Measurements from ENCODE around the gene IER5. TPM values are rescaled to one million over a fixed set of nuclear protein-coding genes. Genes with fewer than 3 reads are reported as not detected.

IER5 gene
- polyA plus RNA-seq, 2 of the 4 experiments (the other 2 are of a cell fraction): 26.8 to 40.2 TPM

- Histone ChIP-seq H3K4me2 (no peak overlapping the region), H3K4me1 (peaks cover 70% of the 10 kb centered on the region), H3K4me3 (no peak overlapping the region), H3K27ac (peak overlapping the region in 1 of 2 experiments; percentile 92; a peak in 4 of 6 replicates), H3K9me3 (no peaks in the 10 kb centered on the region)
- FAIRE-seq: no peak
- no peak for ATAC-seq
- DNase-seq (ENCODE audit: low read depth in 1 of 2, low spot score in 1 of 2): no peak
- TF ChIP-seq CHD2 (IDR thresholded peaks at IDR 0.05; ENCODE audit: low read length, partially characterized antibody) (no peak), FOSL2 (IDR thresholded peaks at IDR 0.05) (no peak), FOSL2 (CRISPR knock-in tag; IDR thresholded peaks at IDR 0.05) (no peak), CHD4 (IDR thresholded peaks at IDR 0.05; ENCODE audit: borderline replicate concordance) (no peak), EHF (CRISPR knock-in tag; IDR thresholded peaks at IDR 0.05) (no peak), EHMT2 (IDR thresholded peaks at IDR 0.05; ENCODE audit: low read depth) (no peak), CBX2 (IDR thresholded peaks at IDR 0.05; ENCODE audit: borderline replicate concordance, low read depth) (no peak), ZSCAN20 (CRISPR knock-in tag; IDR thresholded peaks at IDR 0.05) (no peak), MYC (IDR thresholded peaks at IDR 0.05; ENCODE audit: borderline replicate concordance, low read length) (no peak), FOSB (CRISPR knock-in tag; IDR thresholded peaks at IDR 0.05) (no peak), CEBPB (IDR thresholded peaks at IDR 0.05) (no peak), ZNF302 (CRISPR knock-in tag; IDR thresholded peaks at IDR 0.05) (no peak), KDM1A (IDR thresholded peaks at IDR 0.05; ENCODE audit: low read depth) (no peak)
- TF ChIP-seq, protein P1, sequence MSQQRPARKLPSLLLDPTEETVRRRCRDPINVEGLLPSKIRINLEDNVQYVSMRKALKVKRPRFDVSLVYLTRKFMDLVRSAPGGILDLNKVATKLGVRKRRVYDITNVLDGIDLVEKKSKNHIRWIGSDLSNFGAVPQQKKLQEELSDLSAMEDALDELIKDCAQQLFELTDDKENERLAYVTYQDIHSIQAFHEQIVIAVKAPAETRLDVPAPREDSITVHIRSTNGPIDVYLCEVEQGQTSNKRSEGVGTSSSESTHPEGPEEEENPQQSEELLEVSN (IDR thresholded peaks at IDR 0.05; ENCODE audit: borderline replicate concordance, low read depth): no peak
- TF ChIP-seq, protein P2, sequence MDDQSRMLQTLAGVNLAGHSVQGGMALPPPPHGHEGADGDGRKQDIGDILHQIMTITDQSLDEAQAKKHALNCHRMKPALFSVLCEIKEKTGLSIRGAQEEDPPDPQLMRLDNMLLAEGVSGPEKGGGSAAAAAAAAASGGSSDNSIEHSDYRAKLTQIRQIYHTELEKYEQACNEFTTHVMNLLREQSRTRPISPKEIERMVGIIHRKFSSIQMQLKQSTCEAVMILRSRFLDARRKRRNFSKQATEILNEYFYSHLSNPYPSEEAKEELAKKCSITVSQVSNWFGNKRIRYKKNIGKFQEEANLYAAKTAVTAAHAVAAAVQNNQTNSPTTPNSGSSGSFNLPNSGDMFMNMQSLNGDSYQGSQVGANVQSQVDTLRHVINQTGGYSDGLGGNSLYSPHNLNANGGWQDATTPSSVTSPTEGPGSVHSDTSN (IDR thresholded peaks at IDR 0.05): no peak
- 95% methylated on average over 12 of the region's 12 CpGs for WGBS (ENCODE audit: missing lambda C conversion rate)
- CTCF ChIA-PET: interaction anchor here (1.5 to 15.4 kb wide), 4 partner anchors 12 to 622 kb away, joined by 3 to 774 read pairs (median 76); partner anchors contain the start of gene IER5
- POLR2A ChIA-PET: interaction anchor here (0.9 to 1.5 kb wide), 2 partner anchors 32 to 48 kb away, joined by 3 to 5 read pairs; partner anchors contain the start of gene IER5
Observed at GRCh38 chr1:181137217-181137743, 48.8 kb downstream of the IER5 start.

DNA sequence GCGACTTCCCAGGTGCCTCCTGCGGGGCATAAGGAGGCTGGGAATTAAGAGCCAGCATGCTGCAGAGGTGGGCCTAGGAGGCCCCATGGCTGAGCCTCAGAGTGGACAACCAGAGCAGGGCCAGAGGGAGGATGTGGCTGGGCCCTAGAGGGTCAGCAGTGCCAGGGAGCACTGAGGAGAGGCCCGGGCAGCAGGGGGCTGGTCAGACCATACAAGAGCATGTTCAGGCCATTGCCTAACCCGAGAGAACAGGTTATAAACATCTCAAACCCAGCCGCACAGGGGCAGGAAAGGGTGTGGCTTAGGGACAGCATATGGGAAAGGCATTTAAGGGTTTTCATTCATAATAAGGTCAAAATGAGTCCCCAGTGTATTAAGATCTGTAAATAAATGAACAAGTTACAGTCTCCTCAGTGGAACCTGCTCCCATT, 51.1 kb downstream of the IER5 start:
- ATAC-seq: no peak
- peak in 1 of 2 experiments; percentile 48 for DNase-seq (ENCODE audit: low read depth in 1 of 2, low spot score in 1 of 2)
- CTCF ChIA-PET: interaction anchor here (1.0 to 15.4 kb wide), 7 partner anchors 17 to 255 kb away, joined by 3 to 774 read pairs (median 26); partner anchors contain the start of gene IER5

DNA sequence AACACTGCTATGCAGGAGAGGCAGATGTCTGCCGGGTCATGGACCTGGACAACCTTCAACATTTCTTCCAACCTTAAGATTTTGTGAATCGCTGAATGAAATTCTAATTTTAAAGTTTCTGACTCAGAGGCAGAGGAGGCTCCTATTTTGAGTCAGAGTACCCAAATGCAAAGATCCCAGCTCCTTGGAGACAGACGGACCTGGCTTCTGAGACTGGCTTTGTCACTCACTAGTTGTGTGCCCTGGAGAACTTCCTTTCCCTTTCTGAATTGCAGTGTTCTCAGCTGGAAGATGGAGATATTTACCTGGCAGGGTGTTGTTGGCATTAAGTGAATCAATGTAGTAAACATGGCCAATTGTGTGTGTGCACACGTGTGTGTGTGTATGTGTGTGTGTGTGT, 51.9 kb downstream of the IER5 start:
- H3K4me3 ChIP-seq: no peak overlapping the region
- no peak for DNase-seq (ENCODE audit: low read depth in 1 of 2, low spot score in 1 of 2)
- H3K4me2 ChIP-seq: peak overlapping the region; percentile 31; the same call in 2 of the 3 replicates
- ChIA-PET CTCF (interaction anchor here (0.6 to 15.4 kb wide), 13 partner anchors 12 to 286 kb away, joined by 3 to 774 read pairs (median 19); partner anchors contain the start of genes IER5 and STX6), POLR2A (interaction anchor here (0.6 to 3.6 kb wide), 3 partner anchors 50 to 68 kb away, joined by 3 to 16 read pairs (median 7); partner anchors contain the start of gene IER5)
- peak overlapping the region; percentile 77 to 92 for H3K27ac ChIP-seq
- H3K4me1 ChIP-seq: peaks cover 49% of the 10 kb centered on the region
- FAIRE-seq: no peak
- ATAC-seq: no peak
- no peak for TF ChIP-seq ZC3H11A (IDR thresholded peaks at IDR 0.05)
- no peak for TF ChIP-seq NR3C1 (IDR thresholded peaks at IDR 0.05)
- no peak for TF ChIP-seq CBX8 (IDR thresholded peaks at IDR 0.05)
- TF ChIP-seq KDM1A (IDR thresholded peaks at IDR 0.05; ENCODE audit: low read depth): no peak
- TF ChIP-seq, protein P1 (IDR thresholded peaks at IDR 0.05; ENCODE audit: borderline replicate concordance, low read depth): no peak
- TF ChIP-seq, protein P3, sequence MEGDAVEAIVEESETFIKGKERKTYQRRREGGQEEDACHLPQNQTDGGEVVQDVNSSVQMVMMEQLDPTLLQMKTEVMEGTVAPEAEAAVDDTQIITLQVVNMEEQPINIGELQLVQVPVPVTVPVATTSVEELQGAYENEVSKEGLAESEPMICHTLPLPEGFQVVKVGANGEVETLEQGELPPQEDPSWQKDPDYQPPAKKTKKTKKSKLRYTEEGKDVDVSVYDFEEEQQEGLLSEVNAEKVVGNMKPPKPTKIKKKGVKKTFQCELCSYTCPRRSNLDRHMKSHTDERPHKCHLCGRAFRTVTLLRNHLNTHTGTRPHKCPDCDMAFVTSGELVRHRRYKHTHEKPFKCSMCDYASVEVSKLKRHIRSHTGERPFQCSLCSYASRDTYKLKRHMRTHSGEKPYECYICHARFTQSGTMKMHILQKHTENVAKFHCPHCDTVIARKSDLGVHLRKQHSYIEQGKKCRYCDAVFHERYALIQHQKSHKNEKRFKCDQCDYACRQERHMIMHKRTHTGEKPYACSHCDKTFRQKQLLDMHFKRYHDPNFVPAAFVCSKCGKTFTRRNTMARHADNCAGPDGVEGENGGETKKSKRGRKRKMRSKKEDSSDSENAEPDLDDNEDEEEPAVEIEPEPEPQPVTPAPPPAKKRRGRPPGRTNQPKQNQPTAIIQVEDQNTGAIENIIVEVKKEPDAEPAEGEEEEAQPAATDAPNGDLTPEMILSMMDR (IDR thresholded peaks at IDR 0.05): no peak
- WGBS (ENCODE audit: missing lambda C conversion rate): 78% methylated on average over 4 of the region's 4 CpGs
- no peaks in the 10 kb centered on the region for H3K9me3 ChIP-seq

More for the DNA sequence above, 51.1 kb downstream of the IER5 start:
- no peak for FAIRE-seq
- peaks cover 56% of the 10 kb centered on the region for H3K4me1 ChIP-seq
- WGBS (ENCODE audit: missing lambda C conversion rate): 45% methylated on average over 5 of the region's 5 CpGs
- H3K4me3 ChIP-seq: no peak overlapping the region
- TF ChIP-seq RCOR1 (IDR thresholded peaks at IDR 0.05; ENCODE audit: low read depth, low read length) (no peak), FOXS1 (CRISPR knock-in tag; IDR thresholded peaks at IDR 0.05) (no peak), RFX5 (IDR thresholded peaks at IDR 0.05) (no peak)
- no peaks in the 10 kb centered on the region for H3K9me3 ChIP-seq
- POLR2A ChIA-PET: interaction anchor here (1.0 to 1.7 kb wide), 2 partner anchors 34 to 49 kb away, joined by 4 to 7 read pairs; no protein-coding TSS in a partner anchor
- H3K4me2 ChIP-seq: peak overlapping the region; percentile 31; the same call in 2 of the 3 replicates
- peak overlapping the region; percentile 77 to 92 for H3K27ac ChIP-seq
